ENCODE results near the gene SMIM23.

DNA sequence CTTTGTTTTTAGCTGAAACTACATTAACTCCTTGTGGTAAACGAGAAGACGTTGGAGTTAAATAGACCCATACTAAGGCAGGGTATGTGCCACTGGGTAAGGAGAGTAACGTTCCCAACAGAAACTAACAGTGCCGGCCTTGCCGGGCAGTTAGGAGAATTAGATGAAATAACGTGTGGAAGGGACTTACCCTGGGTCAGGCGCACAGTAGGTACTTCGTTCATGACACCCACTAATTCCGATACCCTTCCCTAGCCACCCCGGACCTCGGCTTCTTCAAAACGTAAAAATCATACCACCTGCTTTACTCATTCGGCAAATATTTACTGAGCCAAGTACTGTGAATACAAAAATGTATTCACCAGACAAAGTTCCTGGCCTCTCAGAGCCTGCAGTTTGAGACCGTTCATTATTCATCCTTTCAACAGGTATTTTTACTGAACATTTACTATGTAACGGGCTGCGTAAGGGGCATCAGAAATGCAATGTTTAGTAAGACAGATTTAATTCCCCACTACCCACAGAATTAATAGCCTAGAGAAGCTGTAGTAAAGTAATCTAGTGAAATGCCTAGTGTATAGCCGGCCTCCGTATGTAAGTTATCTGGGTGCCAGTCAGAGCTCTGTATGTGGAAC lies 3.2 kb upstream of the SMIM23 start:
- no peak for TF ChIP-seq POLR2AphosphoS5 (IDR thresholded peaks at IDR 0.05; ENCODE audit: insufficient read depth, low read depth, low read length)
- TF ChIP-seq, protein P1, sequence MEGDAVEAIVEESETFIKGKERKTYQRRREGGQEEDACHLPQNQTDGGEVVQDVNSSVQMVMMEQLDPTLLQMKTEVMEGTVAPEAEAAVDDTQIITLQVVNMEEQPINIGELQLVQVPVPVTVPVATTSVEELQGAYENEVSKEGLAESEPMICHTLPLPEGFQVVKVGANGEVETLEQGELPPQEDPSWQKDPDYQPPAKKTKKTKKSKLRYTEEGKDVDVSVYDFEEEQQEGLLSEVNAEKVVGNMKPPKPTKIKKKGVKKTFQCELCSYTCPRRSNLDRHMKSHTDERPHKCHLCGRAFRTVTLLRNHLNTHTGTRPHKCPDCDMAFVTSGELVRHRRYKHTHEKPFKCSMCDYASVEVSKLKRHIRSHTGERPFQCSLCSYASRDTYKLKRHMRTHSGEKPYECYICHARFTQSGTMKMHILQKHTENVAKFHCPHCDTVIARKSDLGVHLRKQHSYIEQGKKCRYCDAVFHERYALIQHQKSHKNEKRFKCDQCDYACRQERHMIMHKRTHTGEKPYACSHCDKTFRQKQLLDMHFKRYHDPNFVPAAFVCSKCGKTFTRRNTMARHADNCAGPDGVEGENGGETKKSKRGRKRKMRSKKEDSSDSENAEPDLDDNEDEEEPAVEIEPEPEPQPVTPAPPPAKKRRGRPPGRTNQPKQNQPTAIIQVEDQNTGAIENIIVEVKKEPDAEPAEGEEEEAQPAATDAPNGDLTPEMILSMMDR (IDR thresholded peaks at IDR 0.05; ENCODE audit: extremely low read depth in 1 of 2, insufficient read depth in 1 of 2, low read depth in 1 of 2, low read length in 2 of 2): no peak
- TF ChIP-seq, protein P2, sequence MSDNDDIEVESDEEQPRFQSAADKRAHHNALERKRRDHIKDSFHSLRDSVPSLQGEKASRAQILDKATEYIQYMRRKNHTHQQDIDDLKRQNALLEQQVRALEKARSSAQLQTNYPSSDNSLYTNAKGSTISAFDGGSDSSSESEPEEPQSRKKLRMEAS (IDR thresholded peaks at IDR 0.05; ENCODE audit: insufficient read depth, insufficient read length): no peak
- no peak for TF ChIP-seq EZH2 (IDR thresholded peaks at IDR 0.05; ENCODE audit: borderline replicate concordance, low read depth, low read length, severe bottlenecking)
- TF ChIP-seq POLR2A (IDR thresholded peaks at IDR 0.05; ENCODE audit: low read depth, low read length): no peak
- TF ChIP-seq JUN (IDR thresholded peaks at IDR 0.05; ENCODE audit: borderline replicate concordance, insufficient read depth, insufficient read length, low read depth): no peak
- TF ChIP-seq GATA2 (IDR thresholded peaks at IDR 0.05; ENCODE audit: insufficient read depth, insufficient read length, low read depth, low read length): no peak
- no peak for TF ChIP-seq MYC (IDR thresholded peaks at IDR 0.05; ENCODE audit: low read depth, low read length)
- no peak for TF ChIP-seq FOS (IDR thresholded peaks at IDR 0.05; ENCODE audit: borderline replicate concordance, insufficient read depth, low read length)
